ENCODE results near the gene RAE1. TPM values are rescaled to one million over a fixed set of nuclear protein-coding genes. Genes with fewer than 3 reads are reported as not detected.

The RAE1 gene
- total RNA-seq, 1 donor from 2014 or later, result 17.5 TPM

DNA sequence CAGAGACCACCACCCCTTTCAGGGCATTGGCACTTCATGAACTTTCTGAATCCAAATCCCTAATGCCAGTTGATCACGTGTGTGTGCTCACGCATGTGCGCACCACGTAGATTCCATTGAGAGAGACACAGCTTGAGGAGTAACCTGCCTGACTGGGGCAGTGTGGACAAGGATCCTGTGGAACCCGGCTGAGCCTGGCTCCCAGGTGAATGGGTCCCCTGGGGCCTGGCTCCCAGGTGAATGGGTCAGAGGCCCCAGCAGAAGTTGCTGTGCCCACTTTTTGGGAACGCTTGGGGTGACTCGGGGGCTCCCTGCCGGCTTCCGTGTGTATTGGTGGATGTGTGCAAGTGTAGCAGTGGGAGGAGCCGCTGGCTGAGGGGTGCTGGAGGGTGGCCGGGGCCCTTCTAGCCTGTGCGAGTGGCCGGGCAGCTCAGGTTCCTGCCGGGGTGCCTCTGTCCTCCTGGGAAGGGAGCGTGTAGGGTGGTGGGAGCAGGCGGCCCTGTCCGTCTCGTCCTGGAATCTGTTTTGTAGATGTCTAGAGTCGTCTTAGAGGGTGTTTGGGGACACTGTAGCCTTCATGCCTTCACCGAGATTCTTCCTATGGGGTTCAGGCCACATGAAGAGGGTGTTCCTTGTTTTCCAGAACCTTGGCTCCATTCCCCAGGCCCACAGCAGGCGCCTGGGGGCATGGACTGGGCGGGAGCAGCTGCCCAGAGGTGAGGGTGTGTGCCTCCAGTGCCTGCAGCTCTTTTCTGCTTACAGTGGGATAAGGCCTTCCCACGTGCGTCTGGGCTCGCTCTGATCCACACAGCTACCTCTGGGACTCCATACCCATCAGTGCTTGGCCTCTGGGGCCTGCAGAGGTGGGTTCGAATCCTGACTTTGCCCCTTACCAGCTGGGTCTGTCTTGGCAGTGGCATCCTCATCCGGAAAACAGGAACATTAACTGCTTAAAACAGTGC is 43.3 kb downstream of the RAE1 start:
- DNase-seq (ENCODE audit: low spot score), result no peak
- intact Hi-C loops (cut with DNase I), result loop anchor here (10.0 kb wide), 1 partner anchor 200 kb away; no protein-coding TSS in a partner anchor

GRCh38 chr20:57395111-57395966 is 44.3 kb downstream of the RAE1 start:
- intact Hi-C loops (cut with DNase I), result loop anchor here (10.0 kb wide), 1 partner anchor 199 kb away; no protein-coding TSS in a partner anchor
- peak; percentile 57 for ATAC-seq
- DNase-seq (ENCODE audit: low spot score), result peak; percentile 80

More for the DNA sequence above, 43.3 kb downstream of the RAE1 start:
- no peak for ATAC-seq

DNA sequence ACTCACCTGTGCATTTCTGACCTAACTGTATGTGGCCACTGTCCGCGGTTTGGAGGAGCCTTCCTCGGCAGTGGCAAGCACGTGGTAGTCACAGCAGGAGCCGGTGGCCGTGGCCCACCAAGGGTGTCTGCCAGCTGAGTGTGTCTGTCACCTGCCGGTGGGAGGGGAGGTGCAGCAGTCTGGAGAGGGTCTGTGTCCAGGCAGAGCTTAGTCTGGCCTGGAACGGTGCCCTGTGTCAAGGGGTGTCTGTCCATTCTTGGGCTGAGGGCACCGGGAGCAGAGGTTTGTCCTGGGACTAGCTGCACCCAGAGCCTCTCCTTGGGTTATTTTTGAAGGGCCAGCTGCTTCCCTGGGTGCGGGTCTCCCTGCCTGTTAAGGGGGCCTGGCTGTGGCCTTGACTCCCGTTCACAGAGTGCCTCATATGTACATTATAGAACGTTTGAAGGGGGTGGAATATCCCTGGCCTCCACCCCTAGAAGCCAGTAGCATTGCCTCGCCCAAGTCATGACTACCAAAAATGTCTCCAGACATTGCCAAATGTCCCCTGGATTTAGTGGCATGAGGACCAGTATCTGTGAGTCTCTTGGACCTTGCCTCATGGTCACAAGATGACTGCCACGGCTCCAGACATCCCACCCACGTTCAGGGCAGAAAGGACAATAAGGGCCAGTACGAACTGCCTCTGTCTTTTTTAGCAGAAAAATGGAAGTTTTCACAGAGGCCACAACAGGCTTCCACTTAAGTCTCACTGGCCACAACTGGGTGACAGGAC is 45.3 kb downstream of the RAE1 start:
- intact Hi-C loops (cut with DNase I), result loop anchor here (10.0 kb wide), 1 partner anchor 198 kb away; no protein-coding TSS in a partner anchor
- DNase-seq (ENCODE audit: low spot score) (no peak), ATAC-seq (no peak)

DNA sequence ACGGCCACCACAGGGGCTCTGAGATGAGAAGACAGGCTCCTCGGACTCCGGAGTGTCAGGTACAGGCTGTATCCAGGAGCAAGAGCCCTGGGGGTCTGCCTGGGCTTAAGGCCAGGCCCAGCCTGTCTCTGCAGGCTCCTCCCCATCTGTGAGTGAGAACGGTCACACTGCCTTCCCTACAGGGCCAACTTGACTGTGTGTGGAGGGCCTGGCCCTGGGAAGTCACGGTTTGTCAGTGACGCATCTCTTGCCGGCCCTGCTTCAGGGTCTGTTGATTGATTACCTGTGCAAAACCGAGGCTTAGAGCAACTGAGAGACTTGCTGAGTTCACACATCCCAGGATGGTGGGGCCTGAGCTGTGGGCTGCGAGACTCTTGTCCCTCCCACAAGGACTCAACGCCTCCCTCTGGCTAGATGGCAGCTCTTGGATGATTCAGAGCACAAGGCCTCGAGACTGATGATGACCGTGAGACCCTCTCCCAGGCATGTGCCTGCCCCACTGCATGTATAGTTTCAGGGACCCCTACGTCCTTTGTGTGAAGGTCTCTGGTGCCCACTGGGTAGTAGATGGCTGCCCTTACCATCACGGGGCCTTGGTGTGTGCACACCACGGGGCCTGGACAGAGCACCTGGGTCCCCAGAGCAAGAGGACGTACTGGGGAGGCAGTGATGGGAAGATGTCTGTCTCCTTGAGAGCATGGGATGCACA is 46.1 kb downstream of the RAE1 start:
- intact Hi-C loops (cut with DNase I), result loop anchor here (10.0 kb wide), 1 partner anchor 198 kb away; no protein-coding TSS in a partner anchor
- ATAC-seq, result no peak

DNA sequence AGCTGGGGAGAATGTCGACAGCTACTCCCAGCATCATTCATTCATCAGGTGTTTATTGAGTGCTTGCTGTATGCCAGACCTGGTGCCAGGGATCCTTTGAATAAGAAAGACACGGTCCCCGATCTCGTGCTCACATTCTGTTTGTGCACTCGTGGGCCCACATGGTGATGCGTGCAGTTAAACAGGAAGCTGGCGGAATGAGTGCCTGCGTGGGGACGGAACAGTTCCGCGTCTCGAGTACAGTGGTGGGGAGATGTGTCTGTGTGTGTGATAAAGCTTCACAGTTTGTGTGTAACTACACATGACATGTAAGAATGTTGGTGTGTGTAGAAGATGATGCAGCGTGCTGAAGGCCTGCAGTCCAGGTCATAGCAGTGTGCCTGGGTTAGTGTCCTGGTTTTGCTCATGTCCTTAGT is 46.6 kb downstream of the RAE1 start:
- ATAC-seq (no peak), DNase-seq (ENCODE audit: low spot score) (no peak)
- intact Hi-C loops (cut with DNase I), result loop anchor here (10.0 kb wide), 1 partner anchor 197 kb away; no protein-coding TSS in a partner anchor

More for the DNA sequence above, 46.1 kb downstream of the RAE1 start:
- no peak for DNase-seq (ENCODE audit: low spot score)

DNA sequence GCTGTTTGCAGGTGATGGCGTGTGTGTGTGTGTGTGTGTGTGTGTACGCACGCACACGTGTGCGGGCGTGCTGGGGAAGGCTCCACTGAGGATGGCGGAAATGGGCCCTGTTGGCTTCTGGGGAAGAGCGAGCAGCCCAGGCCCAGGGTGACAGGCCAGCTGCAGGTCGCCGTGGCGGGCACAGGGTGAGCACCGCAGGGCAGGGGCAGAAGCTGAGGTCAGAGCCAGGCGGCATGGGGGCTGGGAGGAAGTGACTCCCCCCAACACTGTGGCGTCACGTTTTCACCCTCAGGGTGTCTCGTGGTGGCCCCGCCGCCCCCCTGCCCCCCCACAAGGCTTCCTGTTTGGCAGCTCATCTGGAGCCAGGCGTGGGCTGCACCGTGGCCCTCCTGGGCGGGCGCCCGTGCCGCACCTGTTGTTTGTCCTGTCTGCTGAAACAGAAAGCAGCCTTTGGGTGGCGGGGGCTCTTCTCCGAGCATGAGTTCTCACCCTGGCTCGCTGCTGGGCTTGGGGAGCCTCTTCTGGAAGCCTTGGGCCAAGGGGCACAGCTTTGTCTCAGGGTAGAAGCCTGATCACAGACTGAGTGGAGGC is 47.3 kb downstream of the RAE1 start:
- DNase-seq (ENCODE audit: low spot score) (no peak), ATAC-seq (peak; percentile 35)
- intact Hi-C loops (cut with DNase I), result loop anchor here (10.0 kb wide), 1 partner anchor 196 kb away; no protein-coding TSS in a partner anchor

GRCh38 chr20:57398901-57399535 is 48.0 kb downstream of the RAE1 start:
- DNase-seq (ENCODE audit: low spot score), result no peak
- intact Hi-C loops (cut with DNase I), result loop anchor here (10.0 kb wide), 1 partner anchor 196 kb away; no protein-coding TSS in a partner anchor

DNA sequence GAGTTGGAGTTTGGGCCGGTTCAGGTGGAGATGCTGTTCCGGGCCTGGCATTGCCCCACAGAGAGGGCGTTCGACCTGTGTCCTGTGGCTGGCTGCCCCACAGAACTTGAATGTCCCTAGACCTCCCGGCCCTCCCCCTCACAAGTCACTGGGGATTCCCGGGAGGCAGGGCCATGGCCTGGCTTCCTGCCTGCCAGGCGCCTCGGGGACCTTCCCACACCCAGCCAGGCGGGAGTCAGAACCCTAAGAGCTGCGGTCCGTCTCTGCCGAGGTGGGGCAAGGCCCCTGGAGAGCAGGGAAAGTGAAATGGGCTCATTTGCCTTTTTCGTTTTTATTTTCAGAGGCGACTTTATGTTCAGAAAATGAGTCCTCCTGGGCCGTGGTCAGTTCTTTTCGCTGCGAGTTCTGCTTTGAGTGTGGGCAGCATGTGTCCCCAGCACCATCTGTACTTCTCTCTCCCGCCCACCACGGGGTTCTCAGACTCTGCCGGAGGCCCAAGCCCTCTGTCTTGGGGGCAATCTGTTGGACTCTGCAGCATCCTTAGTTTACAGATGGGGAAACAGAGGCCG is 48.6 kb downstream of the RAE1 start:
- intact Hi-C loops (cut with DNase I), result loop anchor here (10.0 kb wide), 1 partner anchor 195 kb away; no protein-coding TSS in a partner anchor
- peak; percentile 14 for ATAC-seq
- no peak for DNase-seq (ENCODE audit: low spot score)

More at GRCh38 chr20:57398901-57399535, 48.0 kb downstream of the RAE1 start:
- no peak for ATAC-seq

DNA sequence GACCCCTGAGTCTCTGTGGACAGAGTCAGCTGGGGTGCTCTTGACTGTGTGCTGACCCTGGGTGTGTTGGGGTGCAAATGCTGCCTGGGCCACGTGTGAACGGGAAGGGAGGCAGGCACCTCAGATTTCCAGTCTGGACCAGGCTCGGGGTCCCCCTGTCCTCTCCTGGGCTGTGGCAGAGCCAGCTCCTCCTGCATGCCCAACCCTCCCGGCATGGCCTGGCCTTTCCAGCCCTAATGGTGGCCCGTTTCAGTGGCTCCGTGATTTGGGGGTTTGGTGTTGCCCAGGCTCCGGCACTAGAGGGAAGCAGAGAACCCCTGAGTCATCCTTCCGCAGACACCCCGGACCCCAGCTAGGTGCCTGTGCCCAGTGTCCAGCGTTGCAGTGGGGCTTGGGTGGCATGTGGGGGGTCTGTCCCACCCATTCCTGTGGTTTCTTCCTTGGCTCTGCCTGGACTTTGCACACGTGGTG is 49.2 kb downstream of the RAE1 start:
- intact Hi-C loops (cut with DNase I), result no loop called here
- ATAC-seq (no peak), DNase-seq (ENCODE audit: low spot score) (no peak)

GRCh38 chr20:57400821-57401564 is 49.9 kb downstream of the RAE1 start:
- ATAC-seq (no peak), DNase-seq (ENCODE audit: low spot score) (no peak)

GRCh38 chr20:57401565-57401918 is 50.5 kb downstream of the RAE1 start:
- intact Hi-C loops (cut with DNase I), result no loop called here
- ATAC-seq, result no peak
- no peak for DNase-seq (ENCODE audit: low spot score)

More at GRCh38 chr20:57400821-57401564, 49.9 kb downstream of the RAE1 start:
- intact Hi-C loops (cut with DNase I), result no loop called here

- intact Hi-C loops (cut with DNase I), result no loop called here
- DNase-seq (ENCODE audit: low spot score), result no peak
- ATAC-seq, result no peak
Observed at GRCh38 chr20:57402206-57403125, 51.4 kb downstream of the RAE1 start.

GRCh38 chr20:57403216-57403615 is 52.2 kb downstream of the RAE1 start:
- ATAC-seq (no peak), DNase-seq (ENCODE audit: low spot score) (no peak)
- intact Hi-C loops (cut with DNase I), result no loop called here

DNA sequence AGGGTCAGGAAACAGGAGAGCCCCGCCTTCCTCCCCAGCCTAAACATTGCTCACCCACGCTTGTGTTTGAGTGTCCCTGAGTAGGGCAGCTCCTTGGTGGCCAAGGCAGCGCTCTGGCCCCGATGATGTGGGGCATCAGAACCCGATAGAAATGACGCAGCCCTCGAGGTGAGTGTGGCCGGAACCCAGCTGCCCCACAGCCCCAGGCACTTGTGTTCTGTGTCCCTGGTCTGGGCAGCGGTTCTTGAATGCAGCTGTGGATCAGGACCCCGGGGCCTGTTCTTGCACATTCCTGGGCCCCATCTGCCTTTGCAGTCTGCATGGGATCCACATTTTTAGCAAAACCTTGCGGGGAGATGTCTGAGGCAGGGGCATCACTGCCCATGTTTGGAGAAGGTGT is 53.0 kb downstream of the RAE1 start:
- DNase-seq (ENCODE audit: low spot score) (no peak), ATAC-seq (no peak)
- intact Hi-C loops (cut with DNase I), result no loop called here
